ENCODE measurements around the gene SIM2.

Gene SIM2

GRCh38 chr21:36735724-36736320 lies 36.9 kb downstream of the SIM2 start:
- in situ Hi-C loops (cut with MboI; ENCODE audit: low sequenced_read_pairs, unreplicated experiment): no loop called here
- no peak for DNase-seq (ENCODE audit: low spot score)
- TF ChIP-seq CTCF (IDR thresholded peaks at IDR 0.05; ENCODE audit: borderline replicate concordance, control extremely low read depth, extremely low read depth, insufficient read depth, missing control alignments): no peak

GRCh38 chr21:36738489-36739126 lies 39.7 kb downstream of the SIM2 start:
- DNase-seq (ENCODE audit: low spot score): no peak
- no peak for TF ChIP-seq CTCF (IDR thresholded peaks at IDR 0.05; ENCODE audit: borderline replicate concordance, control extremely low read depth, extremely low read depth, insufficient read depth, missing control alignments)
- in situ Hi-C loops (cut with MboI; ENCODE audit: low sequenced_read_pairs, unreplicated experiment): no loop called here

- in situ Hi-C loops (cut with MboI; ENCODE audit: low sequenced_read_pairs, unreplicated experiment): no loop called here
- DNase-seq (ENCODE audit: low spot score): no peak
- TF ChIP-seq CTCF (IDR thresholded peaks at IDR 0.05; ENCODE audit: borderline replicate concordance, control extremely low read depth, extremely low read depth, insufficient read depth, missing control alignments): no peak
Measured at GRCh38 chr21:36741506-36741905, 42.6 kb downstream of the SIM2 start.

- no peak for DNase-seq (ENCODE audit: low spot score)
- in situ Hi-C loops (cut with MboI; ENCODE audit: low sequenced_read_pairs, unreplicated experiment): no loop called here
- no peak for TF ChIP-seq CTCF (IDR thresholded peaks at IDR 0.05; ENCODE audit: borderline replicate concordance, control extremely low read depth, extremely low read depth, insufficient read depth, missing control alignments)
Measured at GRCh38 chr21:36743008-36743407, 44.1 kb downstream of the SIM2 start.

- no peak for TF ChIP-seq CTCF (IDR thresholded peaks at IDR 0.05; ENCODE audit: borderline replicate concordance, control extremely low read depth, extremely low read depth, insufficient read depth, missing control alignments)
- in situ Hi-C loops (cut with MboI; ENCODE audit: low sequenced_read_pairs, unreplicated experiment): no loop called here
- DNase-seq (ENCODE audit: low spot score): no peak
Measured at GRCh38 chr21:36743446-36743845, 44.5 kb downstream of the SIM2 start.

GRCh38 chr21:36744190-36744559 lies 45.3 kb downstream of the SIM2 start:
- no peak for TF ChIP-seq CTCF (IDR thresholded peaks at IDR 0.05; ENCODE audit: borderline replicate concordance, control extremely low read depth, extremely low read depth, insufficient read depth, missing control alignments)
- in situ Hi-C loops (cut with MboI; ENCODE audit: low sequenced_read_pairs, unreplicated experiment): no loop called here
- no peak for DNase-seq (ENCODE audit: low spot score)

Measured in GM13976 (cell line).